ENCODE data around the gene HOXA3. TPM values are rescaled to one million over a fixed set of nuclear protein-coding genes. Genes with fewer than 3 reads are reported as not detected.

Gene HOXA3
- total and polyA plus RNA-seq, 2 of the 13 experiments (the other 11 are each of a cell fraction or from before 2014, with no cell fraction given), result 2.9 to 4.6 TPM

DNA sequence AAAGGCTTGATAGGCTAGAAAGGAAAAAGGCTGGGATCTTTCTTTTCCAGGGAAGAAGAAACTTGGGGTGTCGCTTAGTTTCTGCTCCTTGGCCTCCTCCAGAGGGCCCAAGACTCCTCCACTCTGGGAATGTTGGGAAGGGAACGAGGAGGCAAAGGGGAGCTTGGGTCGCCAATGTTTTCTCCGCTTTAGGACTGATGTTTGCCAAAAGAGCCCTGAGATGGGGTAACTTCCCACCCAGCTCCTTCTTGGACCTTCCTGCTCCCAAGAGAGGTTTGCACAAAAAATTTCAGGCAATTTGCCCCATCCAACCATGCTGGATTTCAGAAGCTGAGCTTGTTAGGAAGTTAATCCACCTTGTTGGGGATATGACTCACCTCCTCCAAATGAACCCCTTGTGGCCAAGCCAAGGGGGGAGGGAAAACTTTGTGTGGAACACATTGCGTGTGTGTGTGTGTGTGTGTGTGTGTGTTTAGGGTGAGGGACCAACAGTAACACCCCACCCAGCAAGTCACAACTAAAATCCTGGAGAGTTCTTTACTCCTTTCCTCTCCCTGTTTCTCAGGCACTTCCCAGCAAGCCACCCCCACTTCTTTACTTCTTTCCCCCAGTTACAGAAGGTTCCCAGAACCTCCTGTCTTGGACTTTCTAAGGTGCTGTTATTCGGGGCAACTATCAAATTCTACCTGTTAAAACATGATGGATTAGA, 41.2 kb downstream of the HOXA3 start:
- no peak overlapping the region for H3K4me2 ChIP-seq (ENCODE audit: low read depth, low read length)
- TF ChIP-seq FOXA3 (CRISPR knock-in tag; IDR thresholded peaks at IDR 0.05) (no peak), ZBTB42 (CRISPR knock-in tag; IDR thresholded peaks at IDR 0.05) (no peak), ZNF30 (CRISPR knock-in tag; IDR thresholded peaks at IDR 0.05) (no peak), ZNF382 (CRISPR knock-in tag; IDR thresholded peaks at IDR 0.05; ENCODE audit: borderline replicate concordance) (no peak), U2AF2 (IDR thresholded peaks at IDR 0.05; ENCODE audit: low read depth, low read length) (no peak), CHD2 (IDR thresholded peaks at IDR 0.05; ENCODE audit: low read depth, low read length) (no peak), KDM5A (IDR thresholded peaks at IDR 0.05; ENCODE audit: borderline replicate concordance, low read length) (no peak), TAF1 (CRISPR knock-in tag; IDR thresholded peaks at IDR 0.05) (no peak)
- TF ChIP-seq, protein P1, sequence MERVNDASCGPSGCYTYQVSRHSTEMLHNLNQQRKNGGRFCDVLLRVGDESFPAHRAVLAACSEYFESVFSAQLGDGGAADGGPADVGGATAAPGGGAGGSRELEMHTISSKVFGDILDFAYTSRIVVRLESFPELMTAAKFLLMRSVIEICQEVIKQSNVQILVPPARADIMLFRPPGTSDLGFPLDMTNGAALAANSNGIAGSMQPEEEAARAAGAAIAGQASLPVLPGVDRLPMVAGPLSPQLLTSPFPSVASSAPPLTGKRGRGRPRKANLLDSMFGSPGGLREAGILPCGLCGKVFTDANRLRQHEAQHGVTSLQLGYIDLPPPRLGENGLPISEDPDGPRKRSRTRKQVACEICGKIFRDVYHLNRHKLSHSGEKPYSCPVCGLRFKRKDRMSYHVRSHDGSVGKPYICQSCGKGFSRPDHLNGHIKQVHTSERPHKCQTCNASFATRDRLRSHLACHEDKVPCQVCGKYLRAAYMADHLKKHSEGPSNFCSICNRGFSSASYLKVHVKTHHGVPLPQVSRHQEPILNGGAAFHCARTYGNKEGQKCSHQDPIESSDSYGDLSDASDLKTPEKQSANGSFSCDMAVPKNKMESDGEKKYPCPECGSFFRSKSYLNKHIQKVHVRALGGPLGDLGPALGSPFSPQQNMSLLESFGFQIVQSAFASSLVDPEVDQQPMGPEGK (CRISPR knock-in tag; IDR thresholded peaks at IDR 0.05), result no peak
- TF ChIP-seq, protein P2, sequence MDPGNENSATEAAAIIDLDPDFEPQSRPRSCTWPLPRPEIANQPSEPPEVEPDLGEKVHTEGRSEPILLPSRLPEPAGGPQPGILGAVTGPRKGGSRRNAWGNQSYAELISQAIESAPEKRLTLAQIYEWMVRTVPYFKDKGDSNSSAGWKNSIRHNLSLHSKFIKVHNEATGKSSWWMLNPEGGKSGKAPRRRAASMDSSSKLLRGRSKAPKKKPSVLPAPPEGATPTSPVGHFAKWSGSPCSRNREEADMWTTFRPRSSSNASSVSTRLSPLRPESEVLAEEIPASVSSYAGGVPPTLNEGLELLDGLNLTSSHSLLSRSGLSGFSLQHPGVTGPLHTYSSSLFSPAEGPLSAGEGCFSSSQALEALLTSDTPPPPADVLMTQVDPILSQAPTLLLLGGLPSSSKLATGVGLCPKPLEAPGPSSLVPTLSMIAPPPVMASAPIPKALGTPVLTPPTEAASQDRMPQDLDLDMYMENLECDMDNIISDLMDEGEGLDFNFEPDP (CRISPR knock-in tag; conservative IDR thresholded peaks at IDR 0.05), result no peak
- TF ChIP-seq, protein P3, sequence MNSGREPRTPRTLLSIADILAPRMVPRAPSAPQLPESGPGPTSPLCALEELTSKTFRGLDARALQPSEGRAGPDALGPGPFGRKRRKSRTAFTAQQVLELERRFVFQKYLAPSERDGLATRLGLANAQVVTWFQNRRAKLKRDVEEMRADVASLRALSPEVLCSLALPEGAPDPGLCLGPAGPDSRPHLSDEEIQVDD (CRISPR knock-in tag; IDR thresholded peaks at IDR 0.05; ENCODE audit: borderline replicate concordance), result no peak
- TF ChIP-seq, protein P4, sequence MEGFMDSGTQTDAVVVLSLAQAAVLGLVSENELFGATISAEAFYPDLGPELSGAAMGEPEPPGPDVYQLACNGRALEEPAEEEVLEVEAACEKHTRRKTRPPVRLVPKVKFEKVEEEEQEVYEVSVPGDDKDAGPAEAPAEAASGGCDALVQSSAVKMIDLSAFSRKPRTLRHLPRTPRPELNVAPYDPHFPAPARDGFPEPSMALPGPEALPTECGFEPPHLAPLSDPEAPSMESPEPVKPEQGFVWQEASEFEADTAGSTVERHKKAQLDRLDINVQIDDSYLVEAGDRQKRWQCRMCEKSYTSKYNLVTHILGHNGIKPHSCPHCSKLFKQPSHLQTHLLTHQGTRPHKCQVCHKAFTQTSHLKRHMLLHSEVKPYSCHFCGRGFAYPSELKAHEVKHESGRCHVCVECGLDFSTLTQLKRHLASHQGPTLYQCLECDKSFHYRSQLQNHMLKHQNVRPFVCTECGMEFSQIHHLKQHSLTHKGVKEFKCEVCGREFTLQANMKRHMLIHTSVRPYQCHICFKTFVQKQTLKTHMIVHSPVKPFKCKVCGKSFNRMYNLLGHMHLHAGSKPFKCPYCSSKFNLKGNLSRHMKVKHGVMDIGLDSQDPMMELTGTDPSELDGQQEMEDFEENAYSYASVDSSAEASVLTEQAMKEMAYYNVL (CRISPR knock-in tag; IDR thresholded peaks at IDR 0.05; ENCODE audit: borderline replicate concordance), result no peak
- in situ Hi-C loops (cut with HindIII; ENCODE audit: extremely low pct_ligation_motif_present, low pct_unique_long_range_greater_than_20kb), result no loop called here
- H4K20me1 ChIP-seq (ENCODE audit: insufficient read depth, low read length), result peaks cover 5% of the 10 kb centered on the region; the same call in 1 of the 2 replicates
- no peak overlapping the region for H2AFZ ChIP-seq (ENCODE audit: low read length)
- no peak overlapping the region for H3K27ac ChIP-seq (ENCODE audit: extremely low read length, insufficient read depth, low read length)
- no peaks in the 10 kb centered on the region for H3K27me3 ChIP-seq (ENCODE audit: control insufficient read depth in 1 of 2, insufficient read depth in 2 of 2, low read length in 2 of 2)
- FAIRE-seq (no peak), ATAC-seq (no peak), DNase-seq (ENCODE audit: low spot score) (no peak)
- H3K9ac ChIP-seq (ENCODE audit: insufficient read depth, low read depth, low read length), result no peak overlapping the region
- peaks cover 12% of the 10 kb centered on the region; the same call in 1 of the 2 replicates for H3K4me1 ChIP-seq (ENCODE audit: insufficient read depth, low read length)
- H3K9me3 ChIP-seq (ENCODE audit: low read length), result no peaks in the 10 kb centered on the region
- peaks cover 12% of the 10 kb centered on the region for H3K79me2 ChIP-seq (ENCODE audit: insufficient read depth, low read length)
- no peak overlapping the region for H3K4me3 ChIP-seq (replicated peaks in 1 of 3; ENCODE audit: insufficient read depth in 1 of 3, low read depth in 2 of 3, low read length in 3 of 3)
- 89% methylated on average over 6 of the region's 6 CpGs for WGBS (ENCODE audit: low lambda C conversion rate)
- BruUV-seq (replicated peaks), result no TSS peak
- ChIA-PET CTCF (ENCODE audit: low intra/inter-chr PET ratio, low total read pairs) (no interaction called here), POLR2A (interaction anchor here (0.7 to 3.8 kb wide), 2 partner anchors 10 to 20 kb away, joined by 3 to 55 read pairs; partner anchors contain the start of gene HOXA4)
- H3K36me3 ChIP-seq (replicated peaks in 1 of 2; ENCODE audit: control insufficient read depth in 1 of 2, insufficient read depth in 2 of 2, low read length in 2 of 2), result peaks cover 2 to 9% of the 10 kb centered on the region in 2 experiments; a peak in 2 of 5 replicates
- intact Hi-C loops (cut with micrococcal nuclease; ENCODE audit: unreplicated experiment), result no loop called here

Data from HepG2 (cell line).